HCT116 (cell line): Measurements from ENCODE around the gene PRR36. TPM values are rescaled to one million over a fixed set of nuclear protein-coding genes. Genes with fewer than 3 reads are reported as not detected.

ENCODE experiments used
- ATAC-seq: fragments of 200-7000 bp; cut with Tn5 transposase; 2 replicates; pipeline ENCODE4 v1.9.1; 2020; ENCODE audit warnings: mild to moderate bottlenecking, moderate library complexity
- BruUV-seq: library from RNA; stranded (reverse); fragments of 400-500 nt; replicated peaks from 2 replicates; lab custom pipeline; 2021; lab: Mats Ljungman, UMichigan
- CTCF ChIA-PET: fragments of 300-600 bp; sonication (Branson Sonifier 250); formaldehyde crosslinking; loops from one replicate; lab custom pipeline; 2021; ENCODE audit warnings: antibody characterized with exemption; lab: Charles Lee
- POLR2A ChIA-PET: fragments of 300-600, 350-600 bp; sonication (Branson Sonifier 250); formaldehyde crosslinking; loops from one replicate; lab custom pipeline; 2021; ENCODE audit warnings: antibody characterized with exemption; lab: Charles Lee
- RAD21 ChIA-PET, 2 experiments: fragments of 300-600 bp; sonication (Branson Sonifier 250); formaldehyde crosslinking; loops; one replicate each; lab custom pipeline; 2023; ENCODE audit warnings: low total read pairs in 2 of 2; ENCODE audit not compliant: uncharacterized antibody in 2 of 2, unreplicated experiment in 2 of 2, low non-redundant PET in 1 of 2; lab: Charles Lee
- DNase-seq: peaks from one replicate; pipeline ENCODE4 v3.0.0-alpha.2; 2010; ENCODE audit warnings: low read depth, low spot score
- H2AFZ ChIP-seq: fragments of 200-600 bp; shearing (Covaris generic), sonication (generic); 2 replicates; pipeline ENCODE4 v1.6.1; 2017; ENCODE audit warnings: low read depth, mixed run types, mixed read lengths, antibody characterized with exemption, low read length; ENCODE audit not compliant: poor library complexity, severe bottlenecking
- H3K27ac ChIP-seq: 2 replicates; pipeline ENCODE4 v1.5.1; 2012; ENCODE audit warnings: low read depth, low read length
- H3K27me3 ChIP-seq: fragments of 200-600 bp; sonication (generic); 2 replicates; pipeline ENCODE4 v1.6.1; 2016; ENCODE audit warnings: mixed run types, low read length, mixed read lengths; ENCODE audit not compliant: insufficient read depth
- H3K36me3 ChIP-seq, 2 experiments: fragments of 200-500 bp in 1 of 2; fragments of 200-600 bp in 1 of 2; sonication (Bioruptor generic) in 1 of 2; sonication (generic) in 1 of 2; 2 replicates each; pipeline versions ENCODE4 v1.5.1 to v1.6.1; 2014 to 2016; ENCODE audit warnings: low read length in 2 of 2, inconsistent platforms in 1 of 2, mixed read lengths in 1 of 2, mixed run types in 1 of 2; ENCODE audit not compliant: insufficient read depth in 2 of 2, control insufficient read depth in 1 of 2
- H3K4me1 ChIP-seq, 2 experiments: fragments of 200-600 bp in 1 of 2; sonication (generic) in 1 of 2; 2 replicates each; pipeline versions ENCODE4 v1.5.1 to v1.6.1; 2012 to 2017; ENCODE audit warnings: low read length in 2 of 2, inconsistent platforms in 1 of 2, mild to moderate bottlenecking in 1 of 2, mixed read lengths in 1 of 2, mixed run types in 1 of 2, moderate library complexity in 1 of 2; ENCODE audit not compliant: insufficient read depth in 2 of 2, control insufficient read depth in 1 of 2
- H3K4me2 ChIP-seq: fragments of 200-600 bp; sonication (generic); 2 replicates; pipeline ENCODE4 v1.6.1; 2017; ENCODE audit warnings: mixed run types, low read length, mixed read lengths
- H3K4me3 ChIP-seq, 2 experiments: fragments of 200-600 bp in 1 of 2; sonication (generic) in 1 of 2; replicated peaks in 1 of 2; 2 replicates each; pipeline ENCODE4 v1.5.1; 2011 to 2016; ENCODE audit warnings: low read length in 2 of 2, control low read depth in 1 of 2, low read depth in 1 of 2, mild to moderate bottlenecking in 1 of 2, mixed read lengths in 1 of 2, mixed run types in 1 of 2
- H3K79me2 ChIP-seq: fragments of 200-600 bp; sonication (generic); 2 replicates; pipeline ENCODE4 v1.6.1; 2017; ENCODE audit warnings: mild to moderate bottlenecking, mixed run types, low read length, moderate library complexity, mixed read lengths; ENCODE audit not compliant: insufficient read depth
- H3K9ac ChIP-seq: fragments of 200-600 bp; sonication (generic); 2 replicates; pipeline ENCODE4 v1.6.1; 2016; ENCODE audit warnings: low read length, mixed read lengths
- H3K9me2 ChIP-seq: fragments of 200-600 bp; sonication (generic), shearing (Covaris generic); 2 replicates; pipeline ENCODE4 v1.6.1; 2017; ENCODE audit warnings: mixed run types, mild to moderate bottlenecking, moderate library complexity; ENCODE audit not compliant: insufficient read depth
- H3K9me3 ChIP-seq, 2 experiments: fragments of 200-500 bp in 1 of 2; fragments of 200-600 bp in 1 of 2; sonication (Bioruptor generic) in 1 of 2; sonication (generic) in 1 of 2; 2 replicates each; pipeline ENCODE4 v1.6.1; 2014 to 2017; ENCODE audit warnings: low read length in 2 of 2, mixed read lengths in 2 of 2, inconsistent platforms in 1 of 2, low read depth in 1 of 2, mild to moderate bottlenecking in 1 of 2, mixed run types in 1 of 2, moderate library complexity in 1 of 2; ENCODE audit not compliant: control insufficient read depth in 1 of 2, insufficient read depth in 1 of 2
- H4K20me1 ChIP-seq: fragments of 200-600 bp; sonication (generic), shearing (Covaris generic); 2 replicates; pipeline ENCODE4 v1.6.1; 2017; ENCODE audit warnings: mixed run types, mild to moderate bottlenecking, moderate library complexity; ENCODE audit not compliant: insufficient read depth
- CBX3 ChIP-seq: IDR thresholded peaks from 2 replicates; pipeline ENCODE4 v1.6.1; 2012; ENCODE audit warnings: low read depth
- CEBPB ChIP-seq: IDR thresholded peaks from 2 replicates; pipeline ENCODE4 v1.6.1; 2012; ENCODE audit warnings: low read depth
- CTCF ChIP-seq, 3 experiments: fragments of 200-600 bp in 1 of 3; sonication (generic) in 1 of 3; IDR thresholded peaks in 2 of 3; conservative IDR thresholded peaks in 1 of 3; 2 replicates each; pipeline ENCODE4 v1.5.1; 2012 to 2017; ENCODE audit warnings: low read depth in 2 of 3, low read length in 2 of 3, antibody characterized with exemption in 1 of 3, borderline replicate concordance in 1 of 3, control low read depth in 1 of 3, mild to moderate bottlenecking in 1 of 3, mixed read lengths in 1 of 3, mixed run types in 1 of 3, moderate library complexity in 1 of 3; ENCODE audit not compliant: insufficient read depth in 1 of 3
- EGR1 ChIP-seq: IDR thresholded peaks from 2 replicates; pipeline ENCODE4 v1.6.1; 2012; ENCODE audit warnings: low read depth
- ELF1 ChIP-seq: IDR thresholded peaks from 2 replicates; pipeline ENCODE4 v1.6.1; 2012; ENCODE audit warnings: low read depth, borderline replicate concordance
- MAX ChIP-seq: IDR thresholded peaks from 2 replicates; pipeline ENCODE4 v1.6.1; 2012
- RAD21 ChIP-seq: IDR thresholded peaks from 2 replicates; pipeline ENCODE4 v1.6.1; 2012; ENCODE audit warnings: low read depth, mild to moderate bottlenecking
- SIN3A ChIP-seq: IDR thresholded peaks from 2 replicates; pipeline ENCODE4 v1.6.1; 2012; ENCODE audit warnings: low read depth
- SP1 ChIP-seq: IDR thresholded peaks from 2 replicates; pipeline ENCODE4 v1.6.1; 2012; ENCODE audit warnings: low read depth
- SRF ChIP-seq: IDR thresholded peaks from 2 replicates; pipeline ENCODE4 v1.6.1; 2012; ENCODE audit warnings: low read depth
- intact Hi-C: fragments of 100-400 bp; cut with micrococcal nuclease; formaldehyde crosslinking; loops from 2 replicates; pipeline ENCODE4 v1.10.0; 2022
- total RNA-seq: library from RNA; stranded (reverse); gene quantifications from one replicate; pipeline ENCODE4 v1.2.1, GENCODE V29; 2021; ENCODE audit not compliant: unreplicated experiment
- TF ChIP-seq, protein P1 (sequence below): IDR thresholded peaks from 2 replicates; pipeline ENCODE4 v1.6.1; 2012

The PRR36 gene
- total RNA-seq, 1 experiment from 2014 or later: 7.5 TPM

DNA sequence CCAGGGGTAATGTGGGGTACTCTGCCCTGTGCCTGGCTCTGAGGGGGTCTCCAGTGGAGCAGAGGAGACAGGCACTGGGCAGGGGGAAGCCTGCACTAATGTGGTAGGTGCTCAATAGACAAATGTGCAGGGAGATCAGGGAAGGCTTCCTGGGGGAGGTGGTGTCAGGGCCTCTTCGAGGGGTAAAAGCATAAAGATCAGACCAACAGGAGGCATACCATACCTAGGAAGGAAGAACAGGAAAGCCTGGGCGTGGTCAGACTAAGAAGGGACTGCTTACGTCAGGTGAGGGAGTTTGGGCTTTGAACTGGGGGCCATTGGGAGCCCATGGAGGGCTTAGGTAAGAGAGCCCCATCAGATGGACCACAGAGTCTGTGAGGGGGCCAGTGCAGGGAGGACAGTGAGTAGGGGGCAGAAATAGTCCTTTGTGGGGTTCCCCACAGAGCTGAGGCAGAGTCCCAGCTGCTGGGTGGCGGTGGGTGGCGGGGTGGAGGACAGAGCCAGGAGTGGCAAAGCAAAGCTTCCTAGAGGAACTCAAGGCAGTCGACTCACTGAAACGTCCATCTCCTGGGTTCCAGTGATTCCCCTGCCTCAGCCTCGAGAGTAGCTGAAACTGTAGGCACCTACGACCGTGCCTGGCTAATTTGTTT is 8.8 kb downstream of the PRR36 start:
- Histone ChIP-seq H3K4me2 (no peak overlapping the region; the same call in 1 of the 2 replicates), H3K36me3 (no peaks in the 10 kb centered on the region), H3K9me2 (no peaks in the 10 kb centered on the region), H2AFZ (no peak overlapping the region), H3K9ac (no peak overlapping the region), H3K27me3 (no peaks in the 10 kb centered on the region), H4K20me1 (no peaks in the 10 kb centered on the region), H3K27ac (no peak overlapping the region), H3K4me1 (peaks cover 10 to 43% of the 10 kb centered on the region in 2 experiments)
- POLR2A ChIA-PET: interaction anchor here (0.7 kb wide), 1 partner anchor 78 kb away, joined by 3 read pairs; the partner anchor contains the start of gene TIMM44
- RAD21 ChIA-PET: no interaction called here
- DNase-seq: no peak
- intact Hi-C loops: no loop called here
- ATAC-seq: no peak
- TF ChIP-seq SRF (no peak), CTCF (IDR thresholded peaks at IDR 0.05 in 2 of 3, conservative IDR thresholded peaks at IDR 0.05 in 1 of 3; ENCODE audit: borderline replicate concordance in 1 of 3, insufficient read depth in 1 of 3, low read depth in 2 of 3, low read length in 2 of 3) (no peak), EGR1 (no peak), ELF1 (no peak), SIN3A (no peak), CBX3 (no peak), SP1 (no peak), CEBPB (no peak), RAD21 (no peak), MAX (no peak)
- TF ChIP-seq, protein P1, sequence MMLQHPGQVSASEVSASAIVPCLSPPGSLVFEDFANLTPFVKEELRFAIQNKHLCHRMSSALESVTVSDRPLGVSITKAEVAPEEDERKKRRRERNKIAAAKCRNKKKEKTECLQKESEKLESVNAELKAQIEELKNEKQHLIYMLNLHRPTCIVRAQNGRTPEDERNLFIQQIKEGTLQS: no peak
- TF ChIP-seq, all 23 proteins: peak for 0
- CTCF ChIA-PET: no interaction called here
- Histone ChIP-seq H3K4me3 (no peak overlapping the region), H3K79me2 (no peaks in the 10 kb centered on the region), H3K9me3 (no peaks in the 10 kb centered on the region)
- BruUV-seq: no TSS peak
